Measurements from ENCODE around the gene PIEZO2. TPM values are rescaled to one million over a fixed set of nuclear protein-coding genes. Genes with fewer than 3 reads are reported as not detected.

Gene PIEZO2
- total RNA-seq, 3 donors from 2014 or later (not counting 1 experiment from before 2014, with no cell fraction given) = not detected

DNA sequence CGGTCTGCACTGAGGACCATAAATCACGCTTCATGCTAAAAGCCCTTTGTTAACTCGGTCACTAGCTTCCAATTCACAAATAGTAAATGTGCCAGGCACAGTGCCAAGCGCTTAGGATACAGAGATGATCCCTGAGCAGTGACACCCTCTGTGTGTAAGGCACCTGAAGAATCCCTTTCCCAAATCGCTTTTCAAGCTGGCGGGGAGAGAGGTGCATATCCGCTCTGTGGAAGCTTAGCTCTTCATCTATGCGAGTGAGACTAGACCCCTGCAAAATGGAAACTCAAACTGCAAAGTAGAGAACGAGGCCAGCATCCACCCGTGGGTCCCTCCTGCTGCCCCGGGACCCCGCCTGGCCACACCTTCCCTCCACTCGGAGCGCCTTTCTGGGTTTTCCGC is 2.4 kb downstream of the PIEZO2 start:
- no peak overlapping the region for H3K27ac ChIP-seq (ENCODE audit: low read length)
- no peaks in the 10 kb centered on the region for H3K36me3 ChIP-seq (ENCODE audit: control insufficient read depth, insufficient read depth, low read length)
- intact Hi-C loops (cut with micrococcal nuclease) = no loop called here
- no peak overlapping the region for H3K27ac Mint-ChIP-seq
- H3K4me3 Mint-ChIP-seq = no peak overlapping the region
- WGBS (ENCODE audit: insufficient coverage) = 52% methylated on average over 15 of the region's 15 CpGs
- no peaks in the 10 kb centered on the region for H3K9me3 ChIP-seq (ENCODE audit: control insufficient read depth, insufficient read depth, low read length)
- no peak for ATAC-seq
- no peaks in the 10 kb centered on the region for H3K27me3 ChIP-seq (ENCODE audit: control insufficient read depth, insufficient read depth, low read length)
- TF ChIP-seq, protein P1, sequence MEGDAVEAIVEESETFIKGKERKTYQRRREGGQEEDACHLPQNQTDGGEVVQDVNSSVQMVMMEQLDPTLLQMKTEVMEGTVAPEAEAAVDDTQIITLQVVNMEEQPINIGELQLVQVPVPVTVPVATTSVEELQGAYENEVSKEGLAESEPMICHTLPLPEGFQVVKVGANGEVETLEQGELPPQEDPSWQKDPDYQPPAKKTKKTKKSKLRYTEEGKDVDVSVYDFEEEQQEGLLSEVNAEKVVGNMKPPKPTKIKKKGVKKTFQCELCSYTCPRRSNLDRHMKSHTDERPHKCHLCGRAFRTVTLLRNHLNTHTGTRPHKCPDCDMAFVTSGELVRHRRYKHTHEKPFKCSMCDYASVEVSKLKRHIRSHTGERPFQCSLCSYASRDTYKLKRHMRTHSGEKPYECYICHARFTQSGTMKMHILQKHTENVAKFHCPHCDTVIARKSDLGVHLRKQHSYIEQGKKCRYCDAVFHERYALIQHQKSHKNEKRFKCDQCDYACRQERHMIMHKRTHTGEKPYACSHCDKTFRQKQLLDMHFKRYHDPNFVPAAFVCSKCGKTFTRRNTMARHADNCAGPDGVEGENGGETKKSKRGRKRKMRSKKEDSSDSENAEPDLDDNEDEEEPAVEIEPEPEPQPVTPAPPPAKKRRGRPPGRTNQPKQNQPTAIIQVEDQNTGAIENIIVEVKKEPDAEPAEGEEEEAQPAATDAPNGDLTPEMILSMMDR (IDR thresholded peaks at IDR 0.05) = no peak
- DNase-seq = no peak
- peaks cover 26 to 37% of the 10 kb centered on the region in 2 donors for H3K27me3 Mint-ChIP-seq (ENCODE audit: low read depth in 2 of 2)
- no peaks in the 10 kb centered on the region for H3K4me1 Mint-ChIP-seq
- peaks cover 0 to 2% of the 10 kb centered on the region in 2 donors for H3K9me3 Mint-ChIP-seq
- no peaks in the 10 kb centered on the region for H3K4me1 ChIP-seq (ENCODE audit: control insufficient read depth, insufficient read depth, low read length)
- H3K4me3 ChIP-seq (ENCODE audit: low read length) = no peak overlapping the region
- no peaks in the 10 kb centered on the region for H3K36me3 Mint-ChIP-seq

DNA sequence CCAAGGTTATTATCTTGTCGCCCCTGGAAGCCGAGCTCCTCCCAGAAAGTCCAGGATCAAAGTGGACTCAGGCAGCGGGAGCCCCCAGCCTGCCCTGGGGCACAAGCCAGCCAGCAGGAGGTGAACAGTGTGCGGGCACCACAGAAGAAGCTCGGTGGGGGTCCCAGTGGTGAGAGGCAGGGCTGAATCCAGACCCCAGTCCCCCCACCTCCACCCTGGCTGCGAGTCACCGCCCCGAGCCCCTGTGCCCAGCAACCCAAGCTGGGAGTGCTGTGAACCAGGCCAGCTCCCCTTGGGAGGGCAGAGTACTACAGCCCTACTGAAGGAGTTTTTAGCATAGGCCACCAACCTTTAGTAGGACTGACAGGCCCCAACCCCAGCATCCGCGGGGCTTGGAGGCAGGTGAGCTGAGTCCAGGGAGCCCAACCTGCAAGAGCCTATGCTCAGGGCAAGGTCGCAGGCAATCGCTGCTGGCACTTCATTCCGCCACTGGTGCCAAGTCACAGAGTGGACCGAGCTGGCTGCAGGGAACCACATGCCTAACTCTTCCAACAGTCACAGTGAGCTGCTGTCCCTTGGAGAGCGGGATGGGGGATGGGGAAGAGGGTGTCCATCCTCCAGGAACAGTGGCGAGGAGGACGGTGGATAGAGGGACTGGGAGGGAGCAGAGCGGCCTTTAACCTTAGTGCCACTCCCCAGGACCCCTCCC is 3.0 kb downstream of the PIEZO2 start:
- no peaks in the 10 kb centered on the region for H3K4me1 Mint-ChIP-seq
- WGBS (ENCODE audit: insufficient coverage) = 84% methylated on average over 18 of the region's 18 CpGs
- ATAC-seq = no peak

DNA sequence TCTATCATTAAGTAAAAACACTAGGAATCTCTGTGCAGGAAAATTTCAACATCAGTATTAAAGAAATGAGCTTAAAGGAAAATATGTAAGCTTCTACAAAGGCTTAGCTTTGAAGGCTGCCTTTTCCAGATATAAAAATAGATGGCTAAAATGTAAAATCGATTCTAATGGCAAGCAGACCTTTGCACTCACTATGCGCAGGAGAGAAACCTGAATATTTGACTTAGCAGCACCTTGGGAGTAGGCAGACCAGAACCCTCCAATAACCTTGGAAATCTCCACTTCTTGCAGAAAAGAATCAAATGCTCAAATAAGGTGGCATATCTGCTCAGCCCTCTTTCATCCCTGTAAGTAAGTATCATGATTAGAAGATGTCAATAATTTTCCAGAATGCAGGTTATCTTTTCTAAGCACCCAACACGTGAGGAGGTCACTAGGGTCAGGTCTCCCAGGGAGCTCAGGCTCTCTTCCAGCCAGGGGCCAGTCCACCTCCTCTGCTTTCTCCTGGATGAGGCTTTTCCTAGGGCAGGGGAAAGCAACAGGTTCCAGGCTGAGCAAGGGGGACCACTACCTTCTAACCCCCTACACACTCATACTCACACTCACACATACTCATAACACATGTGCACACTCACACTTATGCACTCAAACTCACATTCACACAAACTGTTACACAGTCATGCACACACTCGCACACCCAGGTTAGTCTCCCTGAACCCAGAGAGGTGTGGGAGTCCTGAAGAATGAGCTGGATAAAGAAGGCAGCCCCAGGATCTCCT is 3.8 kb downstream of the PIEZO2 start:
- Histone ChIP-seq H3K27me3 (ENCODE audit: control insufficient read depth, insufficient read depth, low read length) (no peaks in the 10 kb centered on the region), H3K4me1 (ENCODE audit: control insufficient read depth, insufficient read depth, low read length) (no peaks in the 10 kb centered on the region), H3K4me3 (ENCODE audit: low read length) (no peak overlapping the region), H3K9me3 (ENCODE audit: control insufficient read depth, insufficient read depth, low read length) (no peaks in the 10 kb centered on the region), H3K36me3 (ENCODE audit: control insufficient read depth, insufficient read depth, low read length) (no peaks in the 10 kb centered on the region), H3K27ac (ENCODE audit: low read length) (no peak overlapping the region)
- 82% methylated on average over 4 of the region's 4 CpGs for WGBS (ENCODE audit: insufficient coverage)
- no peaks in the 10 kb centered on the region for H3K4me1 Mint-ChIP-seq
- TF ChIP-seq, protein P1 (IDR thresholded peaks at IDR 0.05) = no peak
- no peaks in the 10 kb centered on the region for H3K36me3 Mint-ChIP-seq
- peaks cover 18 to 24% of the 10 kb centered on the region in 2 donors for H3K27me3 Mint-ChIP-seq (ENCODE audit: low read depth in 2 of 2)
- H3K4me3 Mint-ChIP-seq = no peak overlapping the region
- ATAC-seq (no peak), DNase-seq (no peak)
- intact Hi-C loops (cut with micrococcal nuclease) = no loop called here
- no peak overlapping the region for H3K27ac Mint-ChIP-seq
- H3K9me3 Mint-ChIP-seq = peaks cover 0 to 2% of the 10 kb centered on the region in 2 donors

More for the DNA sequence above, 3.0 kb downstream of the PIEZO2 start:
- Histone ChIP-seq H3K9me3 (ENCODE audit: control insufficient read depth, insufficient read depth, low read length) (no peaks in the 10 kb centered on the region), H3K27ac (ENCODE audit: low read length) (no peak overlapping the region), H3K4me3 (ENCODE audit: low read length) (no peak overlapping the region), H3K27me3 (ENCODE audit: control insufficient read depth, insufficient read depth, low read length) (no peaks in the 10 kb centered on the region), H3K4me1 (ENCODE audit: control insufficient read depth, insufficient read depth, low read length) (no peaks in the 10 kb centered on the region), H3K36me3 (ENCODE audit: control insufficient read depth, insufficient read depth, low read length) (no peaks in the 10 kb centered on the region)
- TF ChIP-seq, protein P1 (IDR thresholded peaks at IDR 0.05) = no peak
- intact Hi-C loops (cut with micrococcal nuclease) = no loop called here
- no peak for DNase-seq
- Mint-ChIP-seq H3K4me3 (no peak overlapping the region), H3K36me3 (no peaks in the 10 kb centered on the region), H3K27ac (no peak overlapping the region), H3K27me3 (ENCODE audit: low read depth in 2 of 2) (peaks cover 22 to 32% of the 10 kb centered on the region in 2 donors), H3K9me3 (peaks cover 0 to 2% of the 10 kb centered on the region in 2 donors)
